Measurements from ENCODE around the gene LAPTM5. TPM values are rescaled to one million over a fixed set of nuclear protein-coding genes. Genes with fewer than 3 reads are reported as not detected.

The LAPTM5 gene
- total and polyA plus RNA-seq, 10 of the 15 experiments (the other 5 are each of a cell fraction or from before 2014, with no cell fraction given): 24.1 to 1,034 (median 687) TPM

DNA sequence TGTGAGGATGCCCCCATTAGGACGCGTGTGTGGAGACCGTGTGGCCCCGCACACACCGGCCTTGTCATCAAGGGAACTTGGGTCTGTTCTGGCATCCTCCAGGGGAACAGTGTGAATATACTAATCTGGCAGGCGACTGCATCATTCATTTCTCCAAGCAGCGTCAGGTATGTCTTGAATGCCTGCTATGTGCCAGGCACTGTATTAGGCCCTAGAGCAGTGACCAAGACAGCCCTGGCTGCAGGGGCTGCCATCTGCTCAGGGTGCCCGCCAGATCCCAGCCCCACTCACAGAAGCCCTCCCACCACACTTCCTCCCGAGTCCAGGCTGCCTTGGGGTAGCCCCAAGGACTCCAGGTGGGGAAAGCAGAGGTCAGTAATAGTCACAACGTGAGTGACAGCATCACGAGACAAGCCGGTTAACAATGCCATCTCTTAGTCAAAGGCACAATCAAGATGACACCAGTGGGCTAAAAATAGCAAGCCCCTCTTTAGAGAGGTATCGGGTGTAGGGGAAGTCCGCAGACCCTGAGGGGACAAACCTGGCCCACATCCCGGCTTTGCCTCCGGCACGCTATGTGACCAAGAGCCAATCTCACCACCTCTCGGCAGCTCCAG, 7.5 kb upstream of the LAPTM5 start (continued):
- TF ChIP-seq CEBPZ (IDR thresholded peaks at IDR 0.05; ENCODE audit: low read depth, low read length) (no peak), RB1 (IDR thresholded peaks at IDR 0.05; ENCODE audit: borderline replicate concordance) (no peak), ZBTB40 (IDR thresholded peaks at IDR 0.05; ENCODE audit: borderline replicate concordance) (no peak), ZNF207 (IDR thresholded peaks at IDR 0.05; ENCODE audit: borderline replicate concordance) (no peak; the same call in 1 of the 2 replicates), CREM (IDR thresholded peaks at IDR 0.05; ENCODE audit: low read depth) (peak; percentile 93), STAT3 (IDR thresholded peaks at IDR 0.05; ENCODE audit: low read depth, low read length) (0 out of 2 replicates have a peak, but pooled peaks have one; percentile 47), CREB1 (IDR thresholded peaks at IDR 0.05; ENCODE audit: low read depth) (no peak), POLR2A (IDR thresholded peaks at IDR 0.05; ENCODE audit: low read depth, low read length) (peak; percentile 41; the same call in 1 of the 2 replicates), SIN3A (IDR thresholded peaks at IDR 0.05; ENCODE audit: low read depth, low read length) (0 out of 2 replicates have a peak, but pooled peaks have one; percentile 17), JUNB (IDR thresholded peaks at IDR 0.05) (peak; percentile 93), MXI1 (IDR thresholded peaks at IDR 0.05; ENCODE audit: low read depth, low read length) (no peak), IRF5 (IDR thresholded peaks at IDR 0.05; ENCODE audit: borderline replicate concordance) (no peak), TCF3 (IDR thresholded peaks at IDR 0.05; ENCODE audit: borderline replicate concordance, insufficient read depth, low read depth, low read length) (peak; percentile 92), EZH2 (IDR thresholded peaks at IDR 0.05; ENCODE audit: borderline replicate concordance, control insufficient read depth, low read depth, low read length) (no peak), HDAC6 (IDR thresholded peaks at IDR 0.05; ENCODE audit: unreplicated experiment) (no peak), STAT1 (conservative IDR thresholded peaks at IDR 0.05) (no peak), ZNF217 (IDR thresholded peaks at IDR 0.05) (no peak)
- TF ChIP-seq, protein P1, sequence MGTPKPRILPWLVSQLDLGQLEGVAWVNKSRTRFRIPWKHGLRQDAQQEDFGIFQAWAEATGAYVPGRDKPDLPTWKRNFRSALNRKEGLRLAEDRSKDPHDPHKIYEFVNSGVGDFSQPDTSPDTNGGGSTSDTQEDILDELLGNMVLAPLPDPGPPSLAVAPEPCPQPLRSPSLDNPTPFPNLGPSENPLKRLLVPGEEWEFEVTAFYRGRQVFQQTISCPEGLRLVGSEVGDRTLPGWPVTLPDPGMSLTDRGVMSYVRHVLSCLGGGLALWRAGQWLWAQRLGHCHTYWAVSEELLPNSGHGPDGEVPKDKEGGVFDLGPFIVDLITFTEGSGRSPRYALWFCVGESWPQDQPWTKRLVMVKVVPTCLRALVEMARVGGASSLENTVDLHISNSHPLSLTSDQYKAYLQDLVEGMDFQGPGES (IDR thresholded peaks at IDR 0.05): no peak
- TF ChIP-seq, protein P2, sequence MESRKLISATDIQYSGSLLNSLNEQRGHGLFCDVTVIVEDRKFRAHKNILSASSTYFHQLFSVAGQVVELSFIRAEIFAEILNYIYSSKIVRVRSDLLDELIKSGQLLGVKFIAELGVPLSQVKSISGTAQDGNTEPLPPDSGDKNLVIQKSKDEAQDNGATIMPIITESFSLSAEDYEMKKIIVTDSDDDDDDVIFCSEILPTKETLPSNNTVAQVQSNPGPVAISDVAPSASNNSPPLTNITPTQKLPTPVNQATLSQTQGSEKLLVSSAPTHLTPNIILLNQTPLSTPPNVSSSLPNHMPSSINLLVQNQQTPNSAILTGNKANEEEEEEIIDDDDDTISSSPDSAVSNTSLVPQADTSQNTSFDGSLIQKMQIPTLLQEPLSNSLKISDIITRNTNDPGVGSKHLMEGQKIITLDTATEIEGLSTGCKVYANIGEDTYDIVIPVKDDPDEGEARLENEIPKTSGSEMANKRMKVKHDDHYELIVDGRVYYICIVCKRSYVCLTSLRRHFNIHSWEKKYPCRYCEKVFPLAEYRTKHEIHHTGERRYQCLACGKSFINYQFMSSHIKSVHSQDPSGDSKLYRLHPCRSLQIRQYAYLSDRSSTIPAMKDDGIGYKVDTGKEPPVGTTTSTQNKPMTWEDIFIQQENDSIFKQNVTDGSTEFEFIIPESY (IDR thresholded peaks at IDR 0.05): no peak

Data from GM12878 (cell line).